Activated CD4-positive, alpha-beta T cell treated with anti-CD3 and anti-CD28 coated beads, Interleukin-2, amount 50 U/mL, for 1 hour (primary cell): ENCODE data around the gene NEU2.
"Not testable (repeated sequence)": the region's sequence is repeated elsewhere in the genome, so short reads cannot be mapped to it uniquely, and the experiment has no call there.

ENCODE experiments used
- DNase-seq: peaks from one replicate; pipeline ENCODE4 v3.0.0-alpha.2; 2020

Gene NEU2

GRCh38 chr2:233035426-233036161 lies 3.1 kb downstream of the NEU2 start:
- no peak for DNase-seq

GRCh38 chr2:233036162-233036838 lies 3.8 kb downstream of the NEU2 start:
- DNase-seq: no peak

- no peak for DNase-seq
These were observed 4.6 kb downstream of the NEU2 start for GRCh38 chr2:233037078-233037477.

GRCh38 chr2:233039212-233039845 lies 6.9 kb downstream of the NEU2 start:
- no peak for DNase-seq

GRCh38 chr2:233039846-233040530 lies 7.5 kb downstream of the NEU2 start:
- no peak for DNase-seq

- DNase-seq: no peak
These were observed 8.1 kb downstream of the NEU2 start for GRCh38 chr2:233040571-233040970.

- no peak for DNase-seq
These were observed 9.4 kb downstream of the NEU2 start for GRCh38 chr2:233041722-233042323.

- no peak for DNase-seq
These were observed 10.1 kb downstream of the NEU2 start for GRCh38 chr2:233042549-233042948.

GRCh38 chr2:233044974-233045605 lies 12.6 kb downstream of the NEU2 start:
- no peak for DNase-seq

- no peak for DNase-seq
These were observed 14.7 kb downstream of the NEU2 start for GRCh38 chr2:233047206-233047605.

- no peak for DNase-seq
These were observed 15.2 kb downstream of the NEU2 start for GRCh38 chr2:233047667-233048066.

GRCh38 chr2:233048569-233049193 lies 16.2 kb downstream of the NEU2 start:
- DNase-seq: no peak

- DNase-seq: no peak
These were observed 16.8 kb downstream of the NEU2 start for GRCh38 chr2:233049194-233049761.

GRCh38 chr2:233051241-233052149 lies 19.0 kb downstream of the NEU2 start:
- DNase-seq: no peak

GRCh38 chr2:233052517-233052916 lies 20.0 kb downstream of the NEU2 start:
- not testable (repeated sequence) for DNase-seq

GRCh38 chr2:233053928-233054784 lies 21.7 kb downstream of the NEU2 start:
- DNase-seq: peak; percentile 71

GRCh38 chr2:233055362-233055761 lies 22.9 kb downstream of the NEU2 start:
- no peak for DNase-seq

GRCh38 chr2:233056961-233057605 lies 24.6 kb downstream of the NEU2 start:
- DNase-seq: no peak
